Body of pancreas (tissue), 4 donors: Measurements from ENCODE around the gene OSBPL1A. TPM values are rescaled to one million over a fixed set of nuclear protein-coding genes. Genes with fewer than 3 reads are reported as not detected.

Experiments used
- ATAC-seq: fragments of 150-250 bp; one replicate; pipeline ENCODE4 v1.9.1; 2016
- DNase-seq, 4 donors: peaks; one replicate each; pipeline ENCODE4 v3.0.0-alpha.2; 2019
- H3K27ac ChIP-seq, 4 donors: fragments of 200-600 bp; sonication (generic); 1 replicate in 3 of 4; 2 replicates in 1 of 4; pipeline versions ENCODE4 v1.5.1 to v1.6.1; 2016 to 2019; ENCODE audit warnings: mild to moderate bottlenecking in 1 of 4, mixed read lengths in 1 of 4, moderate library complexity in 1 of 4
- H3K27me3 ChIP-seq, 2 donors: fragments of 200-600 bp; sonication (generic); one replicate each; pipeline ENCODE4 v1.6.0; 2016; ENCODE audit warnings: mild to moderate bottlenecking in 1 of 2
- H3K36me3 ChIP-seq, 2 donors: fragments of 200-600 bp; sonication (generic); replicated peaks in 1 of 2; 2 replicates each; pipeline ENCODE4 v1.5.1; 2016; ENCODE audit warnings: low read depth in 2 of 2; ENCODE audit not compliant: insufficient read depth in 1 of 2
- H3K4me1 ChIP-seq: fragments of 200-600 bp; sonication (generic); one replicate; pipeline ENCODE4 v1.6.0; 2016
- H3K4me3 ChIP-seq, 2 donors: fragments of 200-600 bp; sonication (generic); 1 replicate in 1 of 2; 2 replicates in 1 of 2; pipeline ENCODE4 v1.5.1; 2016 to 2019
- H3K9me3 ChIP-seq, 3 donors: fragments of 200-600 bp; sonication (generic); 1 replicate in 2 of 3; 2 replicates in 1 of 3; pipeline ENCODE4 v1.5.1; 2016
- POLR2A ChIP-seq, 3 donors: fragments of 450-650 bp; IDR thresholded peaks; one replicate each; pipeline ENCODE4 v1.6.1; 2016; ENCODE audit warnings: antibody characterized with exemption in 3 of 3, mild to moderate bottlenecking in 2 of 3
- WGBS, 2 donors: methylation state at CpG; one replicate each; pipeline ENCODE4 v1.1.5; 2017; 5-methylcytosine and 5-hydroxymethylcytosine counted together
- intact Hi-C: fragments of 100-400 bp; cut with DNase I; formaldehyde crosslinking; loops from one replicate; pipeline ENCODE4 v1.15.1; 2023
- total RNA-seq, 2 donors: library from RNA; depleted of rRNA; stranded (reverse); fragments of >200 nt; gene quantifications; one replicate each; pipeline ENCODE4 v1.1.0, GENCODE V29; 2016
- TF ChIP-seq, protein P1 (sequence below), 7 experiments: fragments of 450-650 bp in 4 of 7; fragments of 200-600 bp in 3 of 7; sonication (generic) in 3 of 7; IDR thresholded peaks; one replicate each; pipeline ENCODE4 v1.5.1; 2016 to 2019; ENCODE audit warnings: antibody characterized with exemption in 7 of 7

OSBPL1A gene
- total RNA-seq, 2 donors from 2014 or later = 20.5 to 78.4 TPM

DNA sequence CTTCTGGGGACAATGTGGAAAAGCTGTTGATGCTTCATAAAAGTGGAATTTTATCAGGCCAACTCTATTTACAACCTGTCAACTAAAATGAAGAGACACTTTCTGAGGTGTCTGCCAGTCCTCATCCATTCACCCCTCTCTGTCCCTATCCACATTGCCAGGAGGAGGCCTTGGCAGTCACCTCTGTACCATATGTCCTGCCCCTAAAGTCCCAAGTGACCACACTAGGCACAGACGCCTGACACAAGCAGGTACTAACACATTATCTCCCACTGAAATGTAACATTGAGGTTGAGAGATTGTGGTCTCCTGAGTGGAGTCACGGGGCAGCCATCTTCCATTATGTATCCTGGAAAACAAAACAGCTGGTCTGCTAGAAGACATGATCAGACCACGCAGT, 71.4 kb downstream of the OSBPL1A start:
- TF ChIP-seq POLR2A (IDR thresholded peaks at IDR 0.05) = no peak
- TF ChIP-seq, protein P1, sequence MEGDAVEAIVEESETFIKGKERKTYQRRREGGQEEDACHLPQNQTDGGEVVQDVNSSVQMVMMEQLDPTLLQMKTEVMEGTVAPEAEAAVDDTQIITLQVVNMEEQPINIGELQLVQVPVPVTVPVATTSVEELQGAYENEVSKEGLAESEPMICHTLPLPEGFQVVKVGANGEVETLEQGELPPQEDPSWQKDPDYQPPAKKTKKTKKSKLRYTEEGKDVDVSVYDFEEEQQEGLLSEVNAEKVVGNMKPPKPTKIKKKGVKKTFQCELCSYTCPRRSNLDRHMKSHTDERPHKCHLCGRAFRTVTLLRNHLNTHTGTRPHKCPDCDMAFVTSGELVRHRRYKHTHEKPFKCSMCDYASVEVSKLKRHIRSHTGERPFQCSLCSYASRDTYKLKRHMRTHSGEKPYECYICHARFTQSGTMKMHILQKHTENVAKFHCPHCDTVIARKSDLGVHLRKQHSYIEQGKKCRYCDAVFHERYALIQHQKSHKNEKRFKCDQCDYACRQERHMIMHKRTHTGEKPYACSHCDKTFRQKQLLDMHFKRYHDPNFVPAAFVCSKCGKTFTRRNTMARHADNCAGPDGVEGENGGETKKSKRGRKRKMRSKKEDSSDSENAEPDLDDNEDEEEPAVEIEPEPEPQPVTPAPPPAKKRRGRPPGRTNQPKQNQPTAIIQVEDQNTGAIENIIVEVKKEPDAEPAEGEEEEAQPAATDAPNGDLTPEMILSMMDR (IDR thresholded peaks at IDR 0.05) = no peak
- H3K9me3 ChIP-seq = no peaks in the 10 kb centered on the region
- no peaks in the 10 kb centered on the region for H3K36me3 ChIP-seq
- no peak overlapping the region for H3K4me3 ChIP-seq
- no peak for DNase-seq
- intact Hi-C loops = no loop called here
- H3K4me1 ChIP-seq = no peaks in the 10 kb centered on the region
- ATAC-seq = no peak
- no peaks in the 10 kb centered on the region for H3K27me3 ChIP-seq
- no peak overlapping the region for H3K27ac ChIP-seq
- 92 to 93% methylated on average over 3 of the region's 3 CpGs for WGBS, 2 donors

DNA sequence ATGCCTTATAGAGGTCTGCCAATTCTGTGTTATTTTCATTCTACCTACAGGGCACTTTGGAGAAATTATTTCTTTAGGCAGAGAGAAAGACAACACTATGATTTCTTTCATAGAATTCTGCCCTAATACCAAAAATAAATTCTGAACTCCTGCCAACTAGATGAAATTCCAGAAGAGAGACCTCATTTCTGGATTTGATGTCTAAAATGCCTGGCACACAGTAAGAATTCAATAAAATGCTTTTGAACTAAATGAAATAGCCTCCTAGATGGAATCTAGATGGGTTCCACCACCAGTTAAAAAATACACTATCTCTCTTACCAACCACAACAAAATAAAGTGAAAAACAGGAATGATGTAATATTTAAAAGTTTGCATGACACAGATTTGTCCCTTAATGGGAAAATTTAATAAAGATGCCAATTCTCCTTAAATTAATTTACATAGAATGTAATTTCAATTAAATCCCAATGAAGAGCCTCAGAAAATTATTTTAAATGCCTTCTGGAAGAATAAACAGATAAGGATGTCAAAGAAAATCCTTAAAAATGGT, 75.0 kb downstream of the OSBPL1A start:
- Histone ChIP-seq H3K9me3 (no peaks in the 10 kb centered on the region), H3K27ac (no peak overlapping the region), H3K36me3 (no peaks in the 10 kb centered on the region), H3K4me3 (no peak overlapping the region), H3K27me3 (no peaks in the 10 kb centered on the region), H3K4me1 (peaks cover 5% of the 10 kb centered on the region)
- no peak for ATAC-seq
- no peak for TF ChIP-seq POLR2A (IDR thresholded peaks at IDR 0.05)
- TF ChIP-seq, protein P1 (IDR thresholded peaks at IDR 0.05) = no peak
- intact Hi-C loops = no loop called here
- DNase-seq = no peak

DNA sequence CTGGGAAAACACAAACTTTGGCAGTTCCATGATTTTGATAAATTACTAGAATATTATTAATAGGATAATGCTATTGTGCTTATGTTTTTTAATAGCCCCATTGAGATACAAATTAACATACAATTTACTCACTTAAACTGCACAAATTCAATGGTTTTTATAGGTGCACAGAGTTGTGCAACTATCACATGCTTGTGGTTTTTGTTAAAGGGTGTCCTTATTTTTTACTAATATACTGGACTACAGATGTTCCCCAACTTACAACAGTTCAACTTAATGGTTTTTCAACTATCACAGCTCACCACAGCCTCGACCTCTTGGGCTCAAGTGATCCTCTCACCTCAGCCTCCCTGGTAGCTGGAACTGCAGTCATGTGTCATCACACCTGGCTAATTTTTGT, 76.6 kb downstream of the OSBPL1A start:
- ATAC-seq (no peak), DNase-seq (no peak)
- H3K4me1 ChIP-seq = peaks cover 5% of the 10 kb centered on the region
- TF ChIP-seq, protein P1 (IDR thresholded peaks at IDR 0.05) = no peak
- TF ChIP-seq POLR2A (IDR thresholded peaks at IDR 0.05) = no peak
- H3K4me3 ChIP-seq = no peak overlapping the region
- H3K36me3 ChIP-seq = no peaks in the 10 kb centered on the region
- no peaks in the 10 kb centered on the region for H3K27me3 ChIP-seq
- WGBS, 2 donors = 94% methylated on average over 1 of the region's 1 CpG
- intact Hi-C loops = no loop called here
- H3K27ac ChIP-seq = no peak overlapping the region
- H3K9me3 ChIP-seq = no peaks in the 10 kb centered on the region

DNA sequence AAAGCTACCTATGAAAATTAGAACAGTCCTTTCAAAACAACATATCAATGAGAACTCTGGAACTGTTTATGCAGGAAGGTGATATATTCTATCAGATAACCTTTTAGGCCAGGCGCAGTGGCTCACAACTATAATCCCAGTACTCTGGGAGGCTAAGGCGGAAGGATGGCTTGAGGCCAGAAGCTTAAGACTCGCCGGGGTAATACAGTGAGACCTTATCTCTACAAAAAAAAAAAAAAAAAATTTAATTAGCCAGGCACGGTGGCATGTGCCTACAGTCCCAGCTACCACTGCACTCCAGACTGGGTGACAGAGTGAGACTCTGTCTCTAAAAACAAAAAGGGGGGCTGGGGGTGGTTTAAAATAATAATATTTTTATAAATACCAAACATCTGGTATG, 77.9 kb downstream of the OSBPL1A start:
- Histone ChIP-seq H3K9me3 (no peaks in the 10 kb centered on the region), H3K4me1 (peaks cover 5% of the 10 kb centered on the region), H3K4me3 (no peak overlapping the region), H3K27me3 (no peaks in the 10 kb centered on the region), H3K36me3 (no peaks in the 10 kb centered on the region), H3K27ac (no peak overlapping the region)
- intact Hi-C loops = no loop called here
- peak in 3 of 4 donors; percentile 25 to 40 (median 25) for DNase-seq
- 10 to 26% methylated on average over 5 of the region's 5 CpGs for WGBS, 2 donors
- ATAC-seq = no peak
- TF ChIP-seq, protein P1 (IDR thresholded peaks at IDR 0.05) = no peak
- TF ChIP-seq POLR2A (IDR thresholded peaks at IDR 0.05) = no peak

DNA sequence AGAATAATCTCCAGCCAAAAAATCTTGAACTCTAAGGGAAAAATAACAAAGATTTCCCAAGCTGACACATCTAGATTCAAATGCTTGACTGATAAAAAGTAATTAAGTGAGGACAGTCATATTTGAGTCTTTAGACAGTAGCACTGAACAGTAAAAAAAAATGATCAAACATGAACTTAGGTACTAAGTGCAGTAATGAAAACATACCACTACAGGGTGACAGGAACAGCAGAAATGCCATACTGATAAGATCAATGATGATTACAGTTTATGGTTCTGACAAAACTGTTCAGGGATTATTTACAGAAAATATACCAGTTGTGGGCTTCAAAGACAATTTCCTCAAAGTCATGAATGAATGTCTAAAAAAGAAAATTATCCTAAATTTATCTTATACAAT, 80.3 kb downstream of the OSBPL1A start:
- Histone ChIP-seq H3K4me1 (peaks cover 5% of the 10 kb centered on the region), H3K4me3 (no peak overlapping the region), H3K36me3 (no peaks in the 10 kb centered on the region), H3K27ac (no peak overlapping the region), H3K9me3 (no peaks in the 10 kb centered on the region), H3K27me3 (no peaks in the 10 kb centered on the region)
- no peak for ATAC-seq
- DNase-seq = no peak
- intact Hi-C loops = no loop called here
- TF ChIP-seq, protein P1 (IDR thresholded peaks at IDR 0.05) = no peak
- TF ChIP-seq POLR2A (IDR thresholded peaks at IDR 0.05) = no peak
